Measurements from ENCODE around the gene RPTOR.
"Not testable (repeated sequence)": the region's sequence is repeated elsewhere in the genome, so short reads cannot be mapped to it uniquely, and the experiment has no call there.

The RPTOR gene

DNA sequence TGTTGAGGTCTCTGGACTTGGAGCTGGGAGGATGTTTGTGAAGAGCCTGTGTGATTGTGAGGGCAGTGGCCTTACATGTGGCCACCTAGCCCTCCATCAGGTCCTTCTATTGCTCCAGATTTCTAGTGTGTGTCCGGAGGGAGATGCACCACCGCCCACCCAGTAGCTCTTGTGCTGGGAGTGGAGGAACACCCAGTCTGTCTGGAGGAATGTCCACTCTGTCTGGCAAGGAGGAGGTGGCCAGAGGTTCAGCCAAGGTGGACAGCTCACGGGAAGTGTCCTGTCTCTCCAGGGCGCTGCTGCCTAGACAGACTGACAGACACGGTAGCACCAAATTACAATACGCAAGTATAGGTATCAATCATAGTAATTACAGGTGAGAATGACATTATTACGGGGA lies 10.6 kb downstream of the RPTOR start:
- no peak for DNase-seq (ENCODE audit: low read depth in 2 of 2)

DNA sequence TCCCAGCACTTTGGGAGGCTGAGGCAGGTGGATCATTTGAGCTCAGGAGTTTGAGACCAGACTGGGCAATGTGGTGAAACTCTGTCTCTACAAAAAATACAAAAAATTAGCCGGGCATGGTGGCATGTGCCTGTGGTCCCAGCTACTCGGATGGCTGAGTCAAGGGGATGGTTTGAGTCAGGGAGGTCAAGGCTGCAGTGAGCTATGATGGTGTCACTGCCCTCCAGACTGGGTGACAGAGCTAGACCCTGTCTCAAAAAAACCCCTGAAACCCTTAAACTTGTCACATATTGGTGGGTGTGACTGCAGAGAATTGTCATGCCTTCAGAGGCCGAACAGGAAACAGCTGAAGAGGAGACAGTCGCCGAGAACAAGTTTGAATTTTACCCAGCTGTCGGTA lies 13.4 kb downstream of the RPTOR start:
- DNase-seq (ENCODE audit: low read depth in 2 of 2), result no peak

DNA sequence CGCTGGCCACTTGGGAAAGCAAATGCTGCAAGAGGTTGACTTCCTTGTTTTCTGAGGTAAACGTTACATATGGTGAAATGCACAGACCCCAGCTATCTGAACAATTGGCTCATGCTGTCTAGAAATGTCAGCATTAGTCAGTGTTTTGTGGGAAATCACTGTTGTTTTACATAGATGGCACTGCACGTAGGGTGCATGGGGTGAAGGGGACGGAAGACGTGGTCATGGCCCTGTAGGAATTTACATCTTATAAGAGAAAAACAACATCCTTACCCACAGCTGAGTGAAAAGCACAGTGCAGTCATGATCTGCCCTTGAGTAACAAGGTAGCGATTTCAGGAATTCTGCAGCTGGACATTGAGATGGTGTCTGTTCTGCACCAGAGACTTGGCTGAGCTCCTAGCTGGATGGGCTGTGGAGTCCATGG lies 15.2 kb downstream of the RPTOR start:
- no peak for DNase-seq (ENCODE audit: low read depth in 2 of 2)

DNA sequence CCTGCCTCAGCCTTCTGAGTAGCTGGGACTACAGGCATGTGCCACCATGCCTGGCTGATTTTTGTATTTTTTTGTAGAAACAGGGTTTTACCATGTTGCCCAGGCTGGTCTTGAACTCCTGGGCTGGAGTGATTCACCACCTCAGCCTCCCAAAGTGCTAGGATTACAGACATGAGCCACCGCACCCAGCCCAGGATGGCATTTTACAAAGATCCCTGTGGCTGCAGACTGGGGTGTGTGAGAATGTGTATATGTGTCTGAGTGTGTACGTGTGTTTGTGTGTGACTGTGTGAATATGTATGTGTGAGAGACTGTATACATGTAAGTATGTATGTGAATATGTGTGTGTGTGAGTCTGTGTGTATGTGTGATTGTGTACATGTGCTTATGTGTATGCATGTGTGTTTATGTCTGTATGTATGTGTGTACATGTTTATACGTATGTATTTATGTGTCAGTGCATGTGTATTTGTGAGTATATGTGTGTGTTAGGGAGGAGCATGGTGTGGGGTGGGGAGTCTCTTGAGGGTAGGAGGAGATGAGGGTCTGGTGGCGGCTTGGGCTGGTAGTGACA lies 17.0 kb downstream of the RPTOR start:
- no peak for DNase-seq (ENCODE audit: low read depth in 2 of 2)

DNA sequence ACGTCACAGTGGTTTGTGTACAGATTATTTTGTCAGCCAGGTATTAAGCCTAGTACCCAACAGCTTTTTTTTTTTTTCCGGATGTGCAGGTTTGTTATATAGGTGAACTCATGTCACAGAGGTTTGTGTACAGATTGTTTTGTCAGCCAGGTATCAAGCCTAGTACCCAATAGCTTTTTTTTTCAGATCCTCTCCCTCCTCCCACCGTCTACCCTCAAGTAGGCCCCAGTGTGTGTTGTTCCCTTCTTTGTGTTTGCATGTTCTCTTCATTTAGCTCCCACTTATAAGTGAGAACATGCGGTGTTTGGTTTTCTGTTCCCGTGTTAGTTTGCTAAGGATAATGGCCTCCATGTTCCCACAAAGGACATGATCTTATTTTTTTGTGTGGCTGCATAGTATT lies 19.9 kb downstream of the RPTOR start:
- no peak for DNase-seq (ENCODE audit: low read depth in 2 of 2)

DNA sequence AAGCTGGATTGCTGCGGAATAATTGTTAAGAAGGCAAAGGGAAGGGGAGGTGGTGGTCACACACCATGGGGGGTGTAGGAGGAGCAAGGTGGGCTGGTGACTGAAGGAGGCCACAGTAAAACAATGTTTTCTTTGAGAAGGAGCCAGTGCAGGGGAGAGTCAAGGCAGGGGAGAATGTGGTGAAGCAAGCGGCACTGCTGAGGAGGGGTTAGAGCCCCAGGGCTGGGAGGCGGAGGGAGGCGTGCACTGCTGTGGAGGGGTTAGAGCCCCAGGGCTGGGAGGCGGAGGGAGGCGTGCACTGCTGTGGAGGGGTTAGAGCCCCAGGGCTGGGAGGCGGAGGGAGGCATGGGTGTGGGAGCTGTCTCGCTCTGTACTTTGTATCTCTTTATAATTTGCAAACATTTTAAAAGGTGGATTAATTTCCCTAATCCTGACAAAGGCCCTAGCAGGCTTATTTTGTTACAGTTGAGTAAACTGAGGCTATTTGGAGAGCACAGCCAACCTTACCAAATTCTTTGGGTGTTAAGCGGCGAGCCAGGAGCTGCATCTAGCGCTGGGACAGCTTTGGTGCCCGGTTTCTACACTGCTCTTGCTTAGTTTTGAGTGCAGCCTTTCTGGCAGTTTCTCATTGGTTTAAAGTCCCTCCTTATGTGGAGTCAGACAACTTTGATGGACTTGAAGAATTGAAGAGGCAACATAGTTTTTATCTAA lies 20.9 kb downstream of the RPTOR start:
- no peak for DNase-seq (ENCODE audit: low read depth in 2 of 2)

DNA sequence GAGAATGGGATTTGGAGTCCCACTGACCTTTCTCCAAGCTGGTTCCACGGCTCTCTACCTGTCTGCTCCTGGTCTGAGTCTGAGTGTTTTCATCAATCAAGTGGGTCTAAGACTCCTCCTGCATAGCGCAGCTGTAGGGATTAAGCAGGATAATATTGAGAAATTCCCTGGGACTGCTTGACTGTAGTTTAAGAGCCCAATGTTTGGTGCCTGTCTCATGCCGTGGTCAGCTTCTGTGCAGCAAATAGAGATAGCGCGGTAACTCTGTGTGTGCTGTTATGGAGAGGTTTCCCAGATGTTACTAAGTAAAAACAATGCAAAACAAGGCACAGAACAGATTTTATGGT lies 21.4 kb downstream of the RPTOR start:
- DNase-seq (ENCODE audit: low read depth in 2 of 2), result no peak

DNA sequence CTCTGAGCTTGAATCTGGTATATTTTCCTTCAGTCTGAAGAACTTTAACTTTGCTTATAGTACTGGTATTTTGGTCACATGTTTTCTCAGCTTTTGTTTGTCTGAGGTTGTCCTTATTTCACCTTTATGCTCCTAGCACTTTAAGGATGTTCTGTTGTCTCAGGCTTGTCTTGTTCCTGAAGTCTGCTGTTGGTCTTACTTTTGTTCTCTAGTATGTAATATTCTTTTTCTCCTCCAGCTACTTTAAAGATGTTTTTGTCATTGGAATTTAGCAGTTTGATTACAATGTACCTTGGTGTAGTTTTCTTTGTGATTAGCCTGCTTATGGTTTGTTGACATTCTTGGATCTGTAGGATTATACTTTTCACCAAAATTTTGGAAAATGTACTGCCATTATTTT lies 23.6 kb downstream of the RPTOR start:
- no peak for DNase-seq (ENCODE audit: low read depth in 2 of 2)

DNA sequence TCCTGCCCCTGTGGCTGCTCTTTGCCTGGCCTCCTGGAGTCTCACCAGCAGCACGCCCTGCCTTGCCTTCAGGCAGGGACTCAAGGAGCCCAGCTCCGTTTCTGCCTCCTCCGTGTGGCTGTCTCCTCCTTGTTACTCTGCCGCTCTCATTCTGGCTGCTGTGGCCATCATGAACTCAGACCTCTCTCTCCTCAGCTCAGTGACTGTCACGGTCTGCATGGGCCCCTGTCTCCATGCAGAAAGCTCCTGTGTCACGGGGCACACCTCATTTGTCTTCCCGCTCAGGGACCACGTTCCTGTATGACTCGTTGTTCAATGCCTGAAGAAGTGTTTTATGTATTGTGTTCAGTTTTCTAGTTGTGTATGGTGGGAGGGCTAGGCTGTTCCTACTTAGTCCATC lies 25.3 kb downstream of the RPTOR start:
- no peak for DNase-seq (ENCODE audit: low read depth in 2 of 2)

DNA sequence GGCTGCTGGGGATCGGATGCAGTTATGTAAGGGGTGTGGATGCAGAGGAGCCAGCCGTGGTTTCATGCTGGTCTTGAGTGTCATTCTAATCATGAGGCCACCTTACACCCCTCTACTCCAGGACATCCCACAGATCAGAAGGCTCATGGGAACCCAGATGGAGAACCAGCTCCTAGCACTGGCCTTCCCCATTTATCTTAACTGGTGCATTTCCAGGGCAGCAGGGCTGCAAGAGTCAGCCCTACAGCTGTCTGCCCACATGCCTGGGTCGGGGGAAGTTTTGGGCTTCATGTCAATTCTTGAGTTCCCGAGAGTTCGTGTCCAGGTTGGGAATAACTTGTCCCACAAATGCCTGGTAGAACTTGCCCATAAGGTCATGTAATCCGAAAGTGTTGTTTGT lies 29.1 kb downstream of the RPTOR start:
- DNase-seq (ENCODE audit: low read depth in 2 of 2), result no peak

DNA sequence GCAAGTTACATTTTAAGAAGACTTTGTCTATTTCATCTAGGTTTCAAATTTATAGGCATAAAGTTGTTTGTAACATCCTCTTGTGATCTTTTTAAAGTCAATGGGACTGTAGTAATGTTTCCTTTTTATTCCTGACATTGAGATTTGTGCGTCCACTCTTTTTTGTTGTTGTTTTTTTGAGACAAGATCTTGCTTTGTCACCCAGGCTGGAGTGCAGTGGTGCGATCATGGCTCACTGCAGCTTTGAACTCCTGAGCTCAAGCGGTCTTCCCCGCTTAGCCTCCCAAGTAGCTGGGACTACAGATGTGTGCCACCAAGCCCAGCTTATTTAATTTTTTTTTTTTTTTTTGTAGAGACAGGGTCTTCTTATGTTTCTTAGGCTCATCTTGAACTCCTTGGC lies 29.9 kb downstream of the RPTOR start:
- DNase-seq (ENCODE audit: low read depth in 2 of 2), result no peak

DNA sequence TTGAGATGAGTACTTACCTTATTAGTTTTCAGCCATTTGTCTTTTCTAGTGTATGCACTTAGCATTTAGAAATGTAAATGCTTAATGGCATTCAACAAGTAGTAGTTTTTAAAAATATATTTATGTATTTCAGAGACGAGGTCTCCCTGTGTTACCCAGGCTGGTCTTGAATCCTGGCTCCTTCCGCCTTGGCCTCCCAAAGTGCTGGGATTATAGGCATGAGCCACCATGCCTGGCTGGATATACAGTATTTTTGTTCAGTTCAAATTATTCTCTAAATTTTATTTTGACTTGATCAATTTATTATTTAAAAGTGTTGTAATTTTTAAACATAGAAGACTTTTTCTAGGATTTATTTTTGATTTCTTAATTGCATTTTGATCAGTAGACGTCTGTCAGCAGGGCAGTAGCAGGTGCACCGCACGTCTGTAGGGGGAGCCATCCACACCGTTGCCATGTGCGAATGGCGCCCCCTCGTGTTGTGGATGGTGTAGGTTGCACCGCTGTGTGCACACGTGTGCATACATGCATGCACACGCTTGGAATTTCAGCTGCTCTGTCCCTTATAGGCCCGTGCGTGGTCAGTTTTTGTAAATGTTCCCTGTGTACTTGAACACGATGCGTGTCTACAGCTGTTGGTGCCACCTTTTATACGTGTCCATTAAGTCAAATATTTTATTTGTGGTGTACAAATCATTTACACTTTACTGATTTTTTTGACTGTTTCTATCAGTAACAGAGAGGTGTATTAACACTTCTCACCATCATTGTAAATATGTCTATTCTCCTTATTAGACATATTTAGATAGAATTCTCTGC lies 30.6 kb downstream of the RPTOR start:
- DNase-seq (ENCODE audit: low read depth in 2 of 2), result peak; percentile 44

DNA sequence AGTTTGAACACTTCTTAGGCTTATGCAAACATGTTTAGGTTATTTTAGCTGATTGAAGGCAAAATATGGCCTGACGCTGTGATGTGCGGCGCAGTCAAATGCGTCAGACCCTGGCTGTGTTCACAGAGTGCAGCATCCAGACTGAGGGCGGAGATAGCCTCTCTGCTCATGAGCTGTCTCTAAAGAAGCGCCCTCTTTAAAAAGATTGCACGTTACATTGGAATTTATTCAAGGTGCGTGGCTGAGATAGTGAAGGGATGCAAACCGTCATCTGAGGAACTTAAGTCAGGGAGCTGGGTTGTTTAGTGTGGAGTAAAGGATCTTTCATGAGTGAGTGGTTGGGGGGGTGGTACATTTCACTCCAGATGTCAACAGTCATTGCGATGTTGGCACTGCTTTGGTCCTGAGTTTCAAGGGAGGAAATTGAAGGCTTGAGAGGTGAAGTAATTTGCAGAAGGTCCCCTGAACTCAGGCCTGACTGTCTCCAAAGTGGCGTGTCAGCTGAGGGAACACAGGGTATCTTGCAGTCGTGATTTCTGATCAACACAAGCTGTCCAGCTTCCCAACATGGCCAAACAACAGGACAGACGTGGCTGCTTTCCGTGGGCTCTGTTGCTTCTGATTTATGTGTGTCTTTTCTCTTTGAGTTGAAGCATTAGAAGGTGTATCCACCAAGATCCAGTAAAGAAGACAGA lies 33.4 kb downstream of the RPTOR start:
- DNase-seq (ENCODE audit: low read depth in 2 of 2), result no peak

DNA sequence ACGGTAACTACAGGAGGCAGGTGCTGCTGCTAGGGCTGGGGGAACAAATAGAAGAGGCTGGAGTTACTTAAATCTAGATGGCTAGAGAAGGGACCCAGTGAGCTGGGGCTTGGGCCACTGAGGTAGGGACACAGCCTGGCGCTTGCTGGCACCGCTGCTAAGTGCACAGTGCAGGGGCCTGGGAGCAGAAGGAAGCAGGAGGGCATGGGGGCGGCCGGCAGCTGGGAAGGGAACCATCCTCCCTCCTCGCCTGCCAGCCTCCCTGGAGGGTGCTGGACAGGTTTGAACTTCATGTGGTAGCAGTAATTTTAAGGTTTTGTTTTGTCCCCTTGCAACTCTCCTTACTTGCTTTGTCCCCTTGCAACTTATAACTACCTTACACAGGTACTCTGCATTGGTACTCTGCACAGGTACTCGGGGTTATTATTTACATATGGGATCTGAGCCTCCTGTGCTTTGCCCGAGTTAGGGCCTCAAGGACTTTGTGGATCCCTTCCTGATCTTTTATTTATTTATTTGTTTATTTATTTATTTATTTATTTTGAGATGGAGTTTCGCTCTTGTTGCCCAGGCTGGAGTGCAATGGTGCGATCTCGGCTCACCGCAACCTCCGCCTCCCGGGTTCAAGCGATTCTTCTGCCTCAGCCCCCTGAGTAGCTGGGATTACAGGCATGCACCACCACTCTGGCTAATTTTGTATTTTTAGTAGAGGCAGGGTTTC lies 34.2 kb downstream of the RPTOR start:
- DNase-seq (ENCODE audit: low read depth in 2 of 2), result not testable (repeated sequence)

DNA sequence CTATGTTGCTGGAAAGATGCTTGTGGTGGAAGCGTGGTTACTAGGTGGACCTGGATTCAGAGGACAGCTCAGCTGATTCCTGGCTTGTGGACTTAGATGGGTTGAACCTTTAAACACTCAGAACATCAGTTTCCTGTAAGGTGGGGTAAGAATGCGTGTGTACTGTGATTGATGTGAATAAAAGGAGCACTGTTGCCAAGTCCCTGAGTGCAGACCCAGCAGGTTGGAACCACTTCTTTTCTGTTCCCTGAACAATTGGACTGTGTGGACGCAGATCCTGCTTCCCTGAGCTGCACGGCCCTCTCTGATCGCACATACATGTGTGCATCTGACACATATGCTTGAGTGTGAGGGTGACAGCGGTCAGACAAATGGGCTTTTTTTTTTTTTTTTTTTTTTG lies 37.5 kb downstream of the RPTOR start:
- no peak for DNase-seq (ENCODE audit: low read depth in 2 of 2)

DNA sequence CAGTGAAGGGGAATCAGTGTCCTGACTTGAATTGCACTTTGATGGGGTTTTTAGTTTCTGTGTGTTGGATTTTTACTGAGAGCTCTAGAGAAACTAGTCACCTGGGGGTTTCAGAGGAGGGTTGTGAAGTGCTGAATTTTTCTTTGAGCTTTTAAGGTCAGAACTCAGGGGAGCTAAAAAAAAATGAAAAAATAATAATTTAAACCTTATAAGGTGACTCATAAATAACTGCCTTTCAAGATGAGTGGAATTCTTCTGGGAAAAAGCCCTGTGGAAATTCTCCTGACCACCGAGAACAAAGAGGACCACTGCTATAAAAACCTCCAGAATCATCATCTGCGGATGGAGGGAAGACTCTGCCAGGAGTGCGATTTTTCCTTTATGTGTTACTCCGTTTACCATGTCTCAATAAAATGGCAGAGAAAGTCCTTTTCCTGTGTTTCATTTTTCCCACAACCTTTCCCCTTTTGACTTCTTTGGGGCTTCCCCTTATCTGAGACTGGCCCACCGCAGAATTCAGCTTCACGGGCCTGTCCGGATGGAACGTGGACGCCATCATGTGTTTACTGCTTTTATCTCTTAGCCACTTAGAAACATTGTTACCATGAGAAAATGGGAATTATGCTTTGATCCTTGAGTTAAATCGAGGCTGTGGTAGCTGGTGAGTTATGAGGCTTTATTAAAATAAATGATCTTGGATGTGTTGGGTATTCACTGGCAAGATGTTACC lies 39.7 kb downstream of the RPTOR start:
- DNase-seq (ENCODE audit: low read depth in 2 of 2), result no peak

DNA sequence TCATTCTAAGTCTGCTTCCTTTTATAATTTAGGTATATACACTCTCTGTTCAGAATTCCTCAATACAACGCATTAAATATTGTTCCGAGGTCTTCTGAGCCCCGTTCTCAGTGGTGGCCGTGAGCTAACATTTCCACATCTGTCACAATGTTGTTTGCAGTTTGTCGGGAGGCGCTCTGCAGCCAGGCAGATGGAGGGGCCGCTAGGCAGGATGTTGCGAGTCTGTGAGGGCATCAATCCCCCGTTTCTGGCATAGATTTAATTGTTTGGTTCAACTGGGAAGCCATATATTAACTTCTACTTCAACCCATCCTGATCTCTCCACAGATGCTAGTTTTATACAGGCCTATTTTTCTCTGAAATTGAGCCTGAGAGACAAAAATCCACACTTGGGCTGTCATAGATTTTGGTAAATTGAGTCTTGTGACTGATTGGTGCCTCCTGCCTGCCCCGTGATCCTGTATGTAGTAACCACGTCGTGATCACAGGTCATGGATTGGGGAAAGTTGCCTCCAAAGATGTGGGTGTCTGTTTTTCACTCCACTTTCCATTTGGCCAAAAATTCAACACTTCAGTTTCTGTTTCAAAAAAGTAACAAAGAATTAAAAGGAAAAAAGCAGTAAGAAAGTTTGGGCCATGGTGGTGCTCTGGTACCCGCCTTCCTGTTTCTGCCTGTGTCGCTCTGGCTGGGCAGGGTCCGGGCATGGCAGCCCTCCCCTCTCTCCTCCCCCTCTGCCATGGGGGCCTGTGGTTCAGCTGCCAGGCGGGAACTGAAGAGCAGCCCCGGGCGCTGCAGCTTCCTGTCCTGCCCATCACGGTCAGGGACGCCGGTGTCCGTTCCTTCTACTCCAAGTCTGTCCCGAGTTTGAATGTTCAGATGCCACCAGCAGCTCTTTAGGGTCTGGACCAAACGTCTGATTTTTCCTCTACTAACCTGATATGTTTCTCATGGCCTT lies 41.5 kb downstream of the RPTOR start:
- DNase-seq (ENCODE audit: low read depth in 2 of 2), result no peak

DNA sequence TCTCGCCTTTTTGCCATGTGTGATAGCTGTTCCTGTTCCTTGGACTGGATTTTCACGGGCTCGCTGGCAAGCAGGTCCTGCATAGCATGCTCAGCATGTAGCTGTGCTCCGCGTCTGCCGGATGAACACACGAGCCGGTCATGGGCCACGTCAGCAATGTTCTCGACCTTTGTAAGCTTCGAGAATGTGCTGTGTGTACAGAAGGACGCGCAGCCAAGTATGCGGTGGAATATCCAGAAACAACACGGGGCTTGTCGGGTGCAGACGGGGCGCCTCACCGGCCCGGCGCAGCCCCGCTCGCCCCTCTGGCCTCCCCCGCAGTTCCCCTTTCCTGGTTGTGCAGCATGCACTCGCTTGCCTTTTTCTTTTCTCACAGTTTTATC lies 42.2 kb downstream of the RPTOR start:
- no peak for DNase-seq (ENCODE audit: low read depth in 2 of 2)

DNA sequence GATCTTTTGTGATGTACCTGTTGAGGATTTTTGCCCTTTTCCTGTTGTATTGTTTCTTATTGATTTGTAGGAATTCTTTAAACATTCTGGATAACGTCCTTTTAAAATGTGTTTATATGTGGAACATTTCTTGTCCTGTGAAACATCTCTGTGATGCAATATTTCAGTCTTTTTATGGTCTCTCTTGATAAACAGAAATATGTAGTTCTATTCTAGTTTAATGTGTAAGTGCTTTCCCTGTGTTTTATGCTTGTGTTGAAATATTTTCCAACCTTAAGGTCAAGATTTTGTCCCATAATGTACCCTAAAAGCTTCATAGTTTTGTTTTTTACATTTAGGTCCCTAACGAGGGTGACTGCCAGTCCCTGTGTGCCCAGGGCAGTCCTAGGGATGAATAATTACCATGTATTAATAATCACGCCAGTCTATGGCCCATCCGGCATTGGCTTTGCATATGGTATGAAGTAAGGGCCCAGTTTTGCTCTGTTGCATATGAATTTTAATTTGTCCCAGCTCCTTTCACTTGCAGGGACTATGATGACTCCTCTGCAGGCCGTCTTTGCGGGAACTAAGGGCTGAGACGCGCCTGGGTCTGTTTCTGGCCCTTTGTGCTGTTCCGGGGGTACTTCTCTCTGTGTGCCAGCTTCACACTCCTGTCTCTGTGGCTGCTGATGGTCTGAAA lies 44.2 kb downstream of the RPTOR start:
- no peak for DNase-seq (ENCODE audit: low read depth in 2 of 2)

DNA sequence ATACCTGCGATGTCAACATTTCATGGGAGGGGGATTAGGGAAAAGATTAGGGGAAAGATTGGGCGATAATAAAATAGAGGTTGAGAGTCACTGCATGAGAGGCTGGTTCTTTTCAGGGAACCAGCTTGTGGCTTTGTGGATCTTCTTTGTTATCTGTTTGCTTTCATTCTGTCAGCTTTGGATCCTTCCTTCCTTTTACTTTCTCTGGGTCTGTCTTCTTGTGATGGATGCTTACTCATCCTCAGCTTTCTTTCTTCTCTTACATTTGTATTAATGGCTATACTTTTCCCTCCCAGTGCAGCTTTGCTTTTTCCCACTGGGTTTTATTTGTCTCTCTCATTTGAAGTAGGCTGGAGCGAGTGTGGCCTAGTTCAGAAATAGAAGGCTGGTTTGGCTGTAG lies 47.1 kb downstream of the RPTOR start:
- DNase-seq (ENCODE audit: low read depth in 2 of 2), result no peak

All from fibroblast of skin of left biceps (primary cell).